ENCODE results near the gene NEK10. TPM values are rescaled to one million over a fixed set of nuclear protein-coding genes. Genes with fewer than 3 reads are reported as not detected.

The NEK10 gene
- total RNA-seq, 1 donor from 2014 or later: 1.2 TPM

GRCh38 chr3:27279123-27279522 is 90.1 kb downstream of the NEK10 start:
- Mint-ChIP-seq H3K27me3 (ENCODE audit: unreplicated experiment) (no peaks in the 10 kb centered on the region), H3K9me3 (ENCODE audit: unreplicated experiment) (no peaks in the 10 kb centered on the region), H3K27ac (ENCODE audit: unreplicated experiment) (no peak overlapping the region), H3K4me1 (ENCODE audit: unreplicated experiment) (no peaks in the 10 kb centered on the region), H3K36me3 (ENCODE audit: low read depth, unreplicated experiment) (no peaks in the 10 kb centered on the region), H3K4me3 (ENCODE audit: unreplicated experiment) (no peak overlapping the region)
- no peak for TF ChIP-seq CTCF (IDR thresholded peaks at IDR 0.05; ENCODE audit: unreplicated experiment)
- no peak for DNase-seq (ENCODE audit: low spot score)

- Mint-ChIP-seq H3K9me3 (ENCODE audit: unreplicated experiment) (no peaks in the 10 kb centered on the region), H3K27me3 (ENCODE audit: unreplicated experiment) (no peaks in the 10 kb centered on the region), H3K4me3 (ENCODE audit: unreplicated experiment) (no peak overlapping the region), H3K27ac (ENCODE audit: unreplicated experiment) (no peak overlapping the region), H3K4me1 (ENCODE audit: unreplicated experiment) (no peaks in the 10 kb centered on the region), H3K36me3 (ENCODE audit: low read depth, unreplicated experiment) (no peaks in the 10 kb centered on the region)
- DNase-seq (ENCODE audit: low spot score): no peak
- TF ChIP-seq CTCF (IDR thresholded peaks at IDR 0.05; ENCODE audit: unreplicated experiment): no peak
These were observed 90.7 kb downstream of the NEK10 start for GRCh38 chr3:27278383-27279055.

- no peaks in the 10 kb centered on the region for H3K36me3 Mint-ChIP-seq (ENCODE audit: low read depth, unreplicated experiment)
- H3K4me1 Mint-ChIP-seq (ENCODE audit: unreplicated experiment): no peaks in the 10 kb centered on the region
- no peak overlapping the region for H3K27ac Mint-ChIP-seq (ENCODE audit: unreplicated experiment)
- no peak for DNase-seq (ENCODE audit: low spot score)
- TF ChIP-seq CTCF (IDR thresholded peaks at IDR 0.05; ENCODE audit: unreplicated experiment): no peak
- no peaks in the 10 kb centered on the region for H3K9me3 Mint-ChIP-seq (ENCODE audit: unreplicated experiment)
- no peak overlapping the region for H3K4me3 Mint-ChIP-seq (ENCODE audit: unreplicated experiment)
- H3K27me3 Mint-ChIP-seq (ENCODE audit: unreplicated experiment): peaks cover 3% of the 10 kb centered on the region
These were observed 93.7 kb downstream of the NEK10 start for GRCh38 chr3:27275441-27275990.

- no peak overlapping the region for H3K4me3 Mint-ChIP-seq (ENCODE audit: unreplicated experiment)
- no peaks in the 10 kb centered on the region for H3K36me3 Mint-ChIP-seq (ENCODE audit: low read depth, unreplicated experiment)
- peaks cover 3% of the 10 kb centered on the region for H3K27me3 Mint-ChIP-seq (ENCODE audit: unreplicated experiment)
- H3K9me3 Mint-ChIP-seq (ENCODE audit: unreplicated experiment): no peaks in the 10 kb centered on the region
- H3K4me1 Mint-ChIP-seq (ENCODE audit: unreplicated experiment): no peaks in the 10 kb centered on the region
- TF ChIP-seq CTCF (IDR thresholded peaks at IDR 0.05; ENCODE audit: unreplicated experiment): no peak
- H3K27ac Mint-ChIP-seq (ENCODE audit: unreplicated experiment): no peak overlapping the region
- no peak for DNase-seq (ENCODE audit: low spot score)
These were observed 97.3 kb downstream of the NEK10 start for GRCh38 chr3:27271890-27272289.

- Mint-ChIP-seq H3K9me3 (ENCODE audit: unreplicated experiment) (no peaks in the 10 kb centered on the region), H3K4me3 (ENCODE audit: unreplicated experiment) (no peak overlapping the region), H3K4me1 (ENCODE audit: unreplicated experiment) (no peaks in the 10 kb centered on the region), H3K27ac (ENCODE audit: unreplicated experiment) (no peak overlapping the region), H3K36me3 (ENCODE audit: low read depth, unreplicated experiment) (no peaks in the 10 kb centered on the region), H3K27me3 (ENCODE audit: unreplicated experiment) (peaks cover 1% of the 10 kb centered on the region)
- no peak for TF ChIP-seq CTCF (IDR thresholded peaks at IDR 0.05; ENCODE audit: unreplicated experiment)
- no peak for DNase-seq (ENCODE audit: low spot score)
These were observed 114.3 kb downstream of the NEK10 start for GRCh38 chr3:27254896-27255295.

Measured in endothelial cell (in vitro differentiated cells).